HL-60/S4 treated with retinoic acid at 250 ng/mL for 4 days and 3 days (cell line): Measurements from ENCODE around the gene CCDC194.

Experiments used
- in situ Hi-C: fragments of 300-500 bp; cut with MboI; formaldehyde crosslinking; loops from 2 replicates; pipeline ENCODE4 v1.7.0; 2022; ENCODE audit warnings: low sequenced_read_pairs

Gene CCDC194

GRCh38 chr19:17393914-17394313 lies at the start of gene CCDC194:
CCDC194 (minus strand) TSS chr19:17394196; CDS start chr19:17394158, 38 bp downstream.
- in situ Hi-C loops = no loop called here

- in situ Hi-C loops = no loop called here
Observed at GRCh38 chr19:17441241-17442021, 47.4 kb upstream of the CCDC194 start.

- in situ Hi-C loops = no loop called here
Observed at GRCh38 chr19:17436874-17437267, 42.9 kb upstream of the CCDC194 start.

- in situ Hi-C loops = no loop called here
Observed at GRCh38 chr19:17436094-17436873, 42.3 kb upstream of the CCDC194 start.

- in situ Hi-C loops = no loop called here
Observed at GRCh38 chr19:17435218-17435617, 41.2 kb upstream of the CCDC194 start.

GRCh38 chr19:17431417-17431816 lies 37.4 kb upstream of the CCDC194 start:
- in situ Hi-C loops = no loop called here

GRCh38 chr19:17429641-17430113 lies 35.7 kb upstream of the CCDC194 start:
- in situ Hi-C loops = no loop called here

GRCh38 chr19:17424743-17425365 lies 30.9 kb upstream of the CCDC194 start:
- in situ Hi-C loops = no loop called here

- in situ Hi-C loops = no loop called here
Observed at GRCh38 chr19:17423429-17424208, 29.6 kb upstream of the CCDC194 start.

GRCh38 chr19:17421942-17422341 lies 27.9 kb upstream of the CCDC194 start:
- in situ Hi-C loops = no loop called here

GRCh38 chr19:17420475-17420924 lies 26.5 kb upstream of the CCDC194 start:
- in situ Hi-C loops = no loop called here

- in situ Hi-C loops = no loop called here
Observed at GRCh38 chr19:17419621-17420474, 25.9 kb upstream of the CCDC194 start, which contains the start of gene MVB12A. MVB12A (plus strand) TSS chr19:17420047; CDS start chr19:17420136, 89 bp downstream.

- in situ Hi-C loops = no loop called here
Observed at GRCh38 chr19:17419154-17419620, 25.2 kb upstream of the CCDC194 start.

GRCh38 chr19:17418710-17419109 lies 24.7 kb upstream of the CCDC194 start:
- in situ Hi-C loops = no loop called here

- in situ Hi-C loops = no loop called here
Observed at GRCh38 chr19:17415121-17415520, 21.1 kb upstream of the CCDC194 start.

GRCh38 chr19:17414097-17414496 lies 20.1 kb upstream of the CCDC194 start:
- in situ Hi-C loops = no loop called here

- in situ Hi-C loops = no loop called here
Observed at GRCh38 chr19:17411801-17412200, 17.8 kb upstream of the CCDC194 start.

GRCh38 chr19:17409990-17410389 lies 16.0 kb upstream of the CCDC194 start:
- in situ Hi-C loops = no loop called here

- in situ Hi-C loops = no loop called here
Observed at GRCh38 chr19:17406887-17407196, 12.8 kb upstream of the CCDC194 start.
